Kidney (tissue), 14 donors: ENCODE measurements around the gene FDXR. TPM values are rescaled to one million over a fixed set of nuclear protein-coding genes. Genes with fewer than 3 reads are reported as not detected.

Source experiments
- DNase-seq, 5 donors: peaks; one replicate each; pipeline ENCODE4 v3.0.0-alpha.2; 2013 to 2020
- FAIRE-seq: peaks from 2 replicates; lab custom pipeline; 2012; peaks lifted over from hg19 to GRCh38; lab: Jason Lieb, UNC
- H3K27ac ChIP-seq, 2 donors: one replicate each; pipeline ENCODE4 v1.7.0; 2013; ENCODE audit warnings: low read depth in 2 of 2, low read length in 2 of 2, inconsistent platforms in 1 of 2
- H3K27me3 ChIP-seq: one replicate; pipeline ENCODE4 v1.7.1; 2013; ENCODE audit warnings: low read length, inconsistent platforms; ENCODE audit not compliant: control insufficient read depth, insufficient read depth
- H3K36me3 ChIP-seq, 3 donors: one replicate each; pipeline versions ENCODE4 v1.7.0 to v1.7.1; 2013; ENCODE audit warnings: low read length in 3 of 3, control low read depth in 1 of 3, inconsistent platforms in 1 of 3; ENCODE audit not compliant: insufficient read depth in 3 of 3, control insufficient read depth in 2 of 3
- H3K4me1 ChIP-seq, 3 donors: one replicate each; pipeline versions ENCODE4 v1.7.0 to v1.7.1; 2013; ENCODE audit warnings: low read length in 3 of 3, inconsistent platforms in 1 of 3, low read depth in 1 of 3; ENCODE audit not compliant: control insufficient read depth in 2 of 3, insufficient read depth in 2 of 3
- H3K4me3 ChIP-seq, 3 donors: one replicate each; pipeline versions ENCODE4 v1.7.0 to v1.8.1; 2013; ENCODE audit warnings: low read length in 3 of 3, control low read depth in 1 of 3, inconsistent platforms in 1 of 3
- H3K9ac ChIP-seq, 3 donors: one replicate each; pipeline versions ENCODE4 v1.7.0 to v1.7.1; 2013; ENCODE audit warnings: low read length in 3 of 3, control low read depth in 1 of 3, inconsistent platforms in 1 of 3
- H3K9me3 ChIP-seq, 3 donors: one replicate each; pipeline versions ENCODE4 v1.7.0 to v1.7.1; 2013; ENCODE audit warnings: low read length in 3 of 3, control low read depth in 1 of 3, inconsistent platforms in 1 of 3; ENCODE audit not compliant: control insufficient read depth in 2 of 3, insufficient read depth in 1 of 3
- intact Hi-C: fragments of 100-400 bp; cut with DNase I; formaldehyde crosslinking; loops from one replicate; pipeline ENCODE4 v1.11.1; 2022
- polyA plus RNA-seq: library from polyadenylated mRNA; stranded (reverse); fragments of 350-450 nt; fragmentation: Illumina TruSeq; extraction: RNeasy Lipid Tissue Mini Kit (QIAGEN cat#74804); gene quantifications from one replicate; pipeline ENCODE4 v1.2.3, GENCODE V29; 2014; ENCODE audit warnings: low read depth, low replicate concordance; ENCODE audit not compliant: insufficient read depth
- total RNA-seq: library from RNA; stranded (reverse); fragmentation: NEBNext Ultra II Directional; extraction: Animal tissue kit (Norgen Biotek cat#: 25700); gene quantifications from one replicate; pipeline ENCODE4 v1.2.1, GENCODE V29; 2021
- TF ChIP-seq, protein P1 (sequence below): IDR thresholded peaks from 3 replicates; pipeline ENCODE4 v1.5.1; 2012; ENCODE audit warnings: mild to moderate bottlenecking, moderate library complexity, borderline replicate concordance; ENCODE audit not compliant: insufficient read depth; ENCODE audit errors: extremely low read depth
- donor health status: control.
- donor health status: control.
- donor health status: control.
- donor health status: control.
- donor health status: control.
- donor health status: DM: yes; HTN: yes; CAD: no.
- donor health status: Normal renal cell carcinoma (clear cell type).

FDXR gene
- total and polyA plus RNA-seq, 2 donors from 2014 or later: 9.0 to 15.2 TPM

DNA sequence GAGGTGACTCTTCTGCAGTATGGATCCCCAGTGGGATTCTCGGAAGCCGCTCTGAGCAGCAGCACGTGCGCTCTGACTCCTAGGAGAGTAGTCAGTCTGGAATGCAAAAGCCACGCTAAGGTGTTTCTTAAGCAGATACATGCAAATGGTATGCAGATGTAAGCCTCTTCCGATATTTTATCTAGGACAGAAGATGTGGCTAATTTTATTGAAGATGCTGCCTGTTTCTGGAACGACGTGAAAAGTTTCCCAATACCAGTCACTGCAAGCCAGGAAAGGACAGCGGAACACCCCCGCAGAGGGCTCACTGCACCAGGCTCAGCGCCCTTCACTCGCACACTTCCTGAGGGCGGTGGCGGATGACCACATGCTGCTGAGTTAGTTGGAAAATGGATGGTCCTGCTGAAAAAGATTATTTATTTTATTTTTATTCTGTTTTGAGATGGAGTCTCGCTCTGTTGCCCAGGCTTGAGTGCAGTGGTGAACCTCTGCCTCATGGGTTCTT lies 10.5 kb upstream of the FDXR start:
- FAIRE-seq (no peak), DNase-seq (no peak)
- intact Hi-C loops: no loop called here
- TF ChIP-seq, protein P1, sequence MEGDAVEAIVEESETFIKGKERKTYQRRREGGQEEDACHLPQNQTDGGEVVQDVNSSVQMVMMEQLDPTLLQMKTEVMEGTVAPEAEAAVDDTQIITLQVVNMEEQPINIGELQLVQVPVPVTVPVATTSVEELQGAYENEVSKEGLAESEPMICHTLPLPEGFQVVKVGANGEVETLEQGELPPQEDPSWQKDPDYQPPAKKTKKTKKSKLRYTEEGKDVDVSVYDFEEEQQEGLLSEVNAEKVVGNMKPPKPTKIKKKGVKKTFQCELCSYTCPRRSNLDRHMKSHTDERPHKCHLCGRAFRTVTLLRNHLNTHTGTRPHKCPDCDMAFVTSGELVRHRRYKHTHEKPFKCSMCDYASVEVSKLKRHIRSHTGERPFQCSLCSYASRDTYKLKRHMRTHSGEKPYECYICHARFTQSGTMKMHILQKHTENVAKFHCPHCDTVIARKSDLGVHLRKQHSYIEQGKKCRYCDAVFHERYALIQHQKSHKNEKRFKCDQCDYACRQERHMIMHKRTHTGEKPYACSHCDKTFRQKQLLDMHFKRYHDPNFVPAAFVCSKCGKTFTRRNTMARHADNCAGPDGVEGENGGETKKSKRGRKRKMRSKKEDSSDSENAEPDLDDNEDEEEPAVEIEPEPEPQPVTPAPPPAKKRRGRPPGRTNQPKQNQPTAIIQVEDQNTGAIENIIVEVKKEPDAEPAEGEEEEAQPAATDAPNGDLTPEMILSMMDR: no peak
- Histone ChIP-seq H3K36me3 (no peaks in the 10 kb centered on the region), H3K4me1 (no peaks in the 10 kb centered on the region), H3K9me3 (no peaks in the 10 kb centered on the region), H3K4me3 (no peak overlapping the region), H3K27ac (no peak overlapping the region), H3K9ac (no peak overlapping the region), H3K27me3 (no peaks in the 10 kb centered on the region)

DNA sequence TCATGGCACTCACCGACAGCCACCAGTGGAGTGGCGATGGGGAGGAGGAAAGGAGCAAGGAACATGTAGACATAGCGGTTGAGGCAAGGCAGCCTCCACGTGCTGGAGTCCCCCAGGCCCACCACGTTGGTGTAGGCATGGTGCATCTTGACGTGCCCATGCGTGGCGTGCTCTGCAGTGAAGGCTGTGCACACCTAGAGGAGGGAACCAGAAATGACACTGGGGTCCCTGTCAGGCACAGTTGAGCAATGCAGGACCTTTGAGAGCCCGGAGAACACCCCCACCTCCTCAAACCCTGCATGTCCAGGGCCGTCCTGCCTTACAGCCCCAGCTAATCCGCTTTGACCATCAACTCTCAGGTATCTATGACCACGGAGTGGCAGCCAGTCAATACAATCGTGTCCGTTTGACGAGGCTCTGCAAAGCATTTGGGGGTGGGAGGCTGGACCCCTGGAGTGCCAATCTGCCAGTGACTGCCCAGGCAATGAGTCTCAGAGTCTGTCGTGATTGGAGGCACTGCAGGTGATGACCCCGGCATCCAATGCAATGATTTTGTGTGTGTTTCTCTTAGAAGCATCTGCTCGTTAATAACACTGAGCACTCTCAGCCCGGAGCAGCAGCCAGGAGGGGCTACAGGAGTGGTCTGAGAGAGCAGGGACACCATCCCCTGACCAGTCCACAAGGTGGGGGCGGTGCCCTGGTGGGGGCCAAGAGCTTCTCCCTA lies 9.9 kb upstream of the FDXR start:
- no peaks in the 10 kb centered on the region for H3K4me1 ChIP-seq
- H3K4me3 ChIP-seq: no peak overlapping the region
- TF ChIP-seq, protein P1: no peak
- intact Hi-C loops: no loop called here
- H3K27me3 ChIP-seq: no peaks in the 10 kb centered on the region
- FAIRE-seq (no peak), DNase-seq (no peak)
- H3K9ac ChIP-seq: no peak overlapping the region
- no peaks in the 10 kb centered on the region for H3K9me3 ChIP-seq
- H3K36me3 ChIP-seq: no peaks in the 10 kb centered on the region
- no peak overlapping the region for H3K27ac ChIP-seq

DNA sequence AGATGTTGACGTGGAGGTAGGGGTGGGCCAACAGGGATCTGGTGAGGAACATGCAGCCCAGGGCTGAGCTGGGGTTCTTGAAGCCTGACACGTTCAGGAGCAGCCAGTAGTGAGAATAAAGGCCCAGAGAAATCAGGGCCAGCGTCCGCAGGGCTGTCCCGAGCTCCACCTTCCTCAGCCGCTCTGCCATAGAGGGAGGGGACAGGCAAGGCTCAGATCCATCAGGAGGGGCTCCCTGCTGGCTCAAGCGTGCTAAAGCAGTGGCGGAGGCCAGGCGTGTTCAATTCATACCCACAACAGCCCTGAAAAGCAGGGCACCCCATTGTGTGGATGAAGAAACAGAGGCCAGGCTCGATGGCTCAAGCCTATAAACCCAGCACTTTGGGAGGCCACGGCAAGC lies 8.3 kb upstream of the FDXR start:
- DNase-seq (no peak), FAIRE-seq (no peak)
- no peaks in the 10 kb centered on the region for H3K4me1 ChIP-seq
- H3K36me3 ChIP-seq: no peaks in the 10 kb centered on the region
- intact Hi-C loops: no loop called here
- H3K9ac ChIP-seq: no peak overlapping the region
- TF ChIP-seq, protein P1: no peak
- no peaks in the 10 kb centered on the region for H3K27me3 ChIP-seq
- no peak overlapping the region for H3K27ac ChIP-seq
- H3K4me3 ChIP-seq: no peak overlapping the region
- no peaks in the 10 kb centered on the region for H3K9me3 ChIP-seq

DNA sequence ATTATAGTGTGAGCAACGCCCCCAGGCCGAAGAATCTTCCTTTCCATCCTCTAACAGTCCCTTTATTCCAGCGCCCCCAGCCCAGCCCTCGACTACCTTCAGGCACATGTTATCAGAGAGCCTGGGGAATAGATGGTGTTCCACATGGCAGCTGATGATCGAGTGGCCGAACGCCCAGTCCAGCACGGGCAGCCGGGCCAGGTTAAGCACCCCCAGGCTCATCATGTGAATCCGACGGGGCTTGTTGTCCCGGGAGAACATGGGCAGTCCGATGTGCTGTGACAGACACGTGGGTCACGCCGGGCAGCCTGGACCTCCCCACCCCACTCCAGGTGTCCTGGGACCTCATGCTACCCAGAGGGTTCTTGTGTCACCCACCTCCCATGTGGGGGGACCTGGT lies 6.5 kb upstream of the FDXR start:
- H3K27me3 ChIP-seq: no peaks in the 10 kb centered on the region
- intact Hi-C loops: no loop called here
- TF ChIP-seq, protein P1: no peak
- H3K9me3 ChIP-seq: no peaks in the 10 kb centered on the region
- no peak overlapping the region for H3K27ac ChIP-seq
- DNase-seq (no peak), FAIRE-seq (no peak)
- no peaks in the 10 kb centered on the region for H3K4me1 ChIP-seq
- no peak overlapping the region for H3K4me3 ChIP-seq
- H3K36me3 ChIP-seq: no peaks in the 10 kb centered on the region
- no peak overlapping the region for H3K9ac ChIP-seq
